Lung (tissue), 12 donors: ENCODE measurements around the gene CLECL1. TPM values are rescaled to one million over a fixed set of nuclear protein-coding genes. Genes with fewer than 3 reads are reported as not detected.

Experiments
- ATAC-seq: fragments of 200-7000 bp; cut with Tn5 transposase; one replicate; pipeline ENCODE4 v1.9.1; 2020; ENCODE audit warnings: moderate number of reproducible peaks; ENCODE audit not compliant: insufficient read depth, low FRiP score
- DNase-seq, 3 donors: peaks; one replicate each; pipeline ENCODE4 v3.0.0-alpha.2; 2013 to 2017
- H3K27ac ChIP-seq, 2 donors: one replicate each; pipeline ENCODE4 v1.5.1; 2013; ENCODE audit warnings: mild to moderate bottlenecking in 2 of 2, moderate library complexity in 2 of 2, control low read depth in 1 of 2, inconsistent platforms in 1 of 2, low read depth in 1 of 2, low read length in 1 of 2
- H3K27me3 ChIP-seq, 3 donors: one replicate each; pipeline ENCODE4 v1.5.1; 2013; ENCODE audit warnings: low read length in 2 of 3; ENCODE audit not compliant: control insufficient read depth in 3 of 3, insufficient read depth in 3 of 3
- H3K36me3 ChIP-seq, 4 donors: one replicate each; pipeline ENCODE4 v1.5.1; 2013; ENCODE audit warnings: low read length in 4 of 4, mild to moderate bottlenecking in 1 of 4, moderate library complexity in 1 of 4; ENCODE audit not compliant: control insufficient read depth in 4 of 4, insufficient read depth in 4 of 4
- H3K4me1 ChIP-seq, 5 donors: one replicate each; pipeline ENCODE4 v1.5.1; 2013; ENCODE audit warnings: low read length in 5 of 5, mild to moderate bottlenecking in 2 of 5, moderate library complexity in 1 of 5; ENCODE audit not compliant: control insufficient read depth in 5 of 5, insufficient read depth in 5 of 5
- H3K4me3 ChIP-seq: one replicate; pipeline ENCODE4 v1.5.1; 2013; ENCODE audit warnings: mild to moderate bottlenecking, control low read depth, moderate library complexity
- H3K9ac ChIP-seq, 2 donors: one replicate each; pipeline ENCODE4 v1.5.1; 2013; ENCODE audit warnings: low read length in 2 of 2, control low read depth in 1 of 2; ENCODE audit not compliant: insufficient read depth in 1 of 2
- H3K9me3 ChIP-seq, 4 donors: one replicate each; pipeline ENCODE4 v1.5.1; 2013; ENCODE audit warnings: low read length in 3 of 4, mild to moderate bottlenecking in 1 of 4, moderate library complexity in 1 of 4; ENCODE audit not compliant: control insufficient read depth in 4 of 4, insufficient read depth in 3 of 4
- WGBS, 2 donors: extraction: QIAGEN DNeasy Blood & Tissue Kit; methylation state at CpG; one replicate each; pipeline ENCODE4 v1.1.7; 2013; 5-methylcytosine and 5-hydroxymethylcytosine counted together
- polyA plus RNA-seq, 2 donors: library from polyadenylated mRNA; stranded (reverse); fragments of 200-250 nt; gene quantifications; one replicate each; pipeline ENCODE4 v1.2.1, GENCODE V29; 2013
- total RNA-seq, 2 donors: library from RNA; depleted of rRNA in 1 of 2; stranded (reverse); fragments of >200 nt in 1 of 2; gene quantifications; one replicate each; pipeline ENCODE4 v1.2.1, GENCODE V29; 2014 to 2021
- TF ChIP-seq, protein P1 (sequence below): IDR thresholded peaks from 2 replicates; pipeline ENCODE4 v1.5.1; 2012; ENCODE audit warnings: mild to moderate bottlenecking; ENCODE audit errors: control extremely low read depth, extremely low read depth
- donor health status: control.
- donor health status: control.
- donor health status: Bipolar disorder and iron deficiency.
- donor health status: healthy.
- donor health status: DM: yes; HTN: yes; CAD: no.

Gene CLECL1
- total and polyA plus RNA-seq, 4 donors: 0.72 to 2.1 (median 1.3) TPM

DNA sequence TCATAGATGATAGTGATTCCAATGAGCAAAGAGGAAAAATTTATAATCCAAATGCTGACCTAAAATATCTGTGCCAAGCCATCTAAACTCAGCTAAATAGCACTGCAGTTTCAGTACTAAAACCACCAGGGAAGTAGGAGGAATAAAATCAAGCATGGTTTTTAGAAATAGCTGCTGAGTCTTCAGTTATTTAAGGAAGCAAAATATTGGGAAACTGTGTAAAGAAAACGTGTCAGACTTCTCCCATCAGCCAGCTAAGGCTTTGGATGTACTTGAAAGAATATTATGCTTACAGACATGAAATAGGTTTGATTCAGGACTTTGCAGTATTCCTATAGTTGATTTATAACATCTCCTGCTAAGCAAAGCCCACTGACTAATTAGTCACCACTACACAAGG, 38.7 kb downstream of the CLECL1 start:
- H3K36me3 ChIP-seq: peaks cover 0 to 37% (median 25%) of the 10 kb centered on the region in 4 donors
- no peak overlapping the region for H3K4me3 ChIP-seq
- no peak for ATAC-seq
- H3K4me1 ChIP-seq: no peaks in the 10 kb centered on the region
- WGBS, 2 donors: 23 to 43% methylated on average over 1 of the region's 1 CpG
- no peaks in the 10 kb centered on the region for H3K9me3 ChIP-seq
- H3K27me3 ChIP-seq: no peaks in the 10 kb centered on the region
- TF ChIP-seq, protein P1, sequence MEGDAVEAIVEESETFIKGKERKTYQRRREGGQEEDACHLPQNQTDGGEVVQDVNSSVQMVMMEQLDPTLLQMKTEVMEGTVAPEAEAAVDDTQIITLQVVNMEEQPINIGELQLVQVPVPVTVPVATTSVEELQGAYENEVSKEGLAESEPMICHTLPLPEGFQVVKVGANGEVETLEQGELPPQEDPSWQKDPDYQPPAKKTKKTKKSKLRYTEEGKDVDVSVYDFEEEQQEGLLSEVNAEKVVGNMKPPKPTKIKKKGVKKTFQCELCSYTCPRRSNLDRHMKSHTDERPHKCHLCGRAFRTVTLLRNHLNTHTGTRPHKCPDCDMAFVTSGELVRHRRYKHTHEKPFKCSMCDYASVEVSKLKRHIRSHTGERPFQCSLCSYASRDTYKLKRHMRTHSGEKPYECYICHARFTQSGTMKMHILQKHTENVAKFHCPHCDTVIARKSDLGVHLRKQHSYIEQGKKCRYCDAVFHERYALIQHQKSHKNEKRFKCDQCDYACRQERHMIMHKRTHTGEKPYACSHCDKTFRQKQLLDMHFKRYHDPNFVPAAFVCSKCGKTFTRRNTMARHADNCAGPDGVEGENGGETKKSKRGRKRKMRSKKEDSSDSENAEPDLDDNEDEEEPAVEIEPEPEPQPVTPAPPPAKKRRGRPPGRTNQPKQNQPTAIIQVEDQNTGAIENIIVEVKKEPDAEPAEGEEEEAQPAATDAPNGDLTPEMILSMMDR: no peak
- H3K27ac ChIP-seq: no peak overlapping the region
- no peak for DNase-seq
- no peak overlapping the region for H3K9ac ChIP-seq

DNA sequence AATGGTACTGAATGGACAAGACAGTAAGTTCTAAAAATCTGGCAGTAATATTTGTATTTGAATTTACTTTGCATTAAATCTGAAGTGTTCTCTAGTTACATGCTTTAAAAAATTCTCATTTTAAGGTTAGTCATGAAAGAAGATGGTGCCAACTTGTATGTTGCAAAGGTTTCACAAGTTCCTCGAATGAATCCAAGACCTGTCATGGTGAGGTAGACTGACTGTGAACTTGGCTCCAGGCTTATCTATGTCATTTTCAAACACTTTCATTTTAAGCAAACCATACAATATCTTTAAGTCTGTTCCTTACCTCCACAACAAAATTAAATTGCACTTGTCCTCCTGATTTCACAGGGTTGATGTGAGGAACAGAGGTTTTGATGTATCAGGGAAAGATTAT, 40.0 kb downstream of the CLECL1 start:
- no peak overlapping the region for H3K4me3 ChIP-seq
- WGBS, 2 donors: 65 to 89% methylated on average over 1 of the region's 1 CpG
- ATAC-seq: no peak
- H3K4me1 ChIP-seq: no peaks in the 10 kb centered on the region
- H3K36me3 ChIP-seq: peaks cover 0 to 51% (median 34%) of the 10 kb centered on the region in 4 donors
- TF ChIP-seq, protein P1: no peak
- no peak overlapping the region for H3K27ac ChIP-seq
- no peaks in the 10 kb centered on the region for H3K27me3 ChIP-seq
- DNase-seq: no peak
- peaks cover 0 to 3% (median 2%) of the 10 kb centered on the region in 4 donors for H3K9me3 ChIP-seq
- no peak overlapping the region for H3K9ac ChIP-seq

DNA sequence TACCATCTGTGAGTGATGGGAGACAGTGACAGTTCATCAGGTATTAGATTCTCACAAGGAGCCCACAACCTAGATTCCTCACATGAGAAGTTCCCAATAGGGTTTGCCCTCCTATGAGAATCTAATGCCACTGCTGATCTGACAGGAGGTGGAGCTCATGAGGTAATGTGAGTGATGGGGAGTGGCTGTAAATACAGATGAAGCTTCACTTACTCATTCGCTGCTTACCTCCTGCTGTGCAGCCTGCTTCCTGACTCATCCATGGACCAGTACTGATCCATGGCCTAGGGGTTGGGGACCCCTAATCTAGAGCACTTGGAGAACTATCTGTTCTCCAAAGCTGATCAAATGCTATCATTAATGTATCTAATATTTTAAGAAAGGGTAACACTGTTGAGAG, 45.7 kb downstream of the CLECL1 start:
- no peak for DNase-seq
- 83 to 96% methylated on average over 1 of the region's 1 CpG for WGBS, 2 donors

More for the DNA sequence above, 45.7 kb downstream of the CLECL1 start:
- ATAC-seq: no peak
- no peak overlapping the region for H3K9ac ChIP-seq
- no peak overlapping the region for H3K27ac ChIP-seq
- H3K4me3 ChIP-seq: no peak overlapping the region
- no peaks in the 10 kb centered on the region for H3K27me3 ChIP-seq
- peaks cover 0 to 9% (median 0%) of the 10 kb centered on the region in 5 donors for H3K4me1 ChIP-seq
- H3K9me3 ChIP-seq: peaks cover 0 to 5% (median 3%) of the 10 kb centered on the region in 4 donors
- peaks cover 3 to 46% (median 26%) of the 10 kb centered on the region in 4 donors for H3K36me3 ChIP-seq
- TF ChIP-seq, protein P1: no peak
